ENCODE measurements around the gene SYCP3.

DNA sequence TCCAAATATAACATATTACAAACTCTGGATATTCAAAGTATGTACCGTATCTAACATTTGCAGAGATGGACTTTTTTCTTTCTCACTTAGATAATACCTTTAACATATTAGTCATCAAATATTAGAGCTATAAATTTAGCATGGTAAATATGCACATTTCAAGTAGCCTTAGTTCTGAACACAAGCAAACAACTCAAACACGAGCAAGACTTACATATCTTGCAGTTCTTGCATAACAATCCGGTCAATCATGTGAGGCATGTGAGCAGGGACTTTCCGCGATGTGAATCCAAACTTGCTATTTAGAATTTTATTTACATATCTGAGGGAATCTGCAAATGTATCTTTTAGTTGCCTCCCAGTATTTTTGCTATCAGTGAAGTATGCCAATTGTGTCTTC, 22.1 kb upstream of the SYCP3 start:
- TF ChIP-seq, protein P1, sequence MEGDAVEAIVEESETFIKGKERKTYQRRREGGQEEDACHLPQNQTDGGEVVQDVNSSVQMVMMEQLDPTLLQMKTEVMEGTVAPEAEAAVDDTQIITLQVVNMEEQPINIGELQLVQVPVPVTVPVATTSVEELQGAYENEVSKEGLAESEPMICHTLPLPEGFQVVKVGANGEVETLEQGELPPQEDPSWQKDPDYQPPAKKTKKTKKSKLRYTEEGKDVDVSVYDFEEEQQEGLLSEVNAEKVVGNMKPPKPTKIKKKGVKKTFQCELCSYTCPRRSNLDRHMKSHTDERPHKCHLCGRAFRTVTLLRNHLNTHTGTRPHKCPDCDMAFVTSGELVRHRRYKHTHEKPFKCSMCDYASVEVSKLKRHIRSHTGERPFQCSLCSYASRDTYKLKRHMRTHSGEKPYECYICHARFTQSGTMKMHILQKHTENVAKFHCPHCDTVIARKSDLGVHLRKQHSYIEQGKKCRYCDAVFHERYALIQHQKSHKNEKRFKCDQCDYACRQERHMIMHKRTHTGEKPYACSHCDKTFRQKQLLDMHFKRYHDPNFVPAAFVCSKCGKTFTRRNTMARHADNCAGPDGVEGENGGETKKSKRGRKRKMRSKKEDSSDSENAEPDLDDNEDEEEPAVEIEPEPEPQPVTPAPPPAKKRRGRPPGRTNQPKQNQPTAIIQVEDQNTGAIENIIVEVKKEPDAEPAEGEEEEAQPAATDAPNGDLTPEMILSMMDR (IDR thresholded peaks at IDR 0.05; ENCODE audit: insufficient read depth, low read depth, low read length) = no peak
- TF ChIP-seq EZH2 (IDR thresholded peaks at IDR 0.05; ENCODE audit: insufficient read depth, low read length) = no peak

All from astrocyte (in vitro differentiated cells and primary cell).